Islet of Langerhans (tissue), 1 donor: ENCODE results near the gene PAXIP1.

ENCODE experiments used
- FAIRE-seq: peaks from one replicate; lab custom pipeline; 2011; peaks lifted over from hg19 to GRCh38; lab: Jason Lieb, UNC

The PAXIP1 gene

DNA sequence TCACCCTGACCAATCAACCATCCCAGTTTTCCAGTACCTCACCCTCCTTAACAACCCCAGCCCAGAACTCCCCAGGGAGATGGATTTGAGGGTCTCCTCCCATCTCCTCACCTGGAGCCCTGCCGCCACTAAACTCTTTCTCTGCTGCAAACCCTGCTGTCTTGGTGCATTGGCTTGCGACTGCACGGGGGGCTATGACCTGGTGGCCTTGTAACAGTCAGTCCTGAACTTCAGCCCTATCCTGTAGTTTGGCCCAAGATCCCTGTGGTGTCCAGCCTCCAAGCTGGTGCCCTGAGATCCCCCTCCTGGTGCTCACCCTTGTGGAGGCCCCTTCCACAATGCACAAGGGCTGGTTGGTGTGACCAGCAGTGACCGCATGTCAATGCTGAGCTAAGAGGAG lies 91.9 kb downstream of the PAXIP1 start:
- no peak for FAIRE-seq

DNA sequence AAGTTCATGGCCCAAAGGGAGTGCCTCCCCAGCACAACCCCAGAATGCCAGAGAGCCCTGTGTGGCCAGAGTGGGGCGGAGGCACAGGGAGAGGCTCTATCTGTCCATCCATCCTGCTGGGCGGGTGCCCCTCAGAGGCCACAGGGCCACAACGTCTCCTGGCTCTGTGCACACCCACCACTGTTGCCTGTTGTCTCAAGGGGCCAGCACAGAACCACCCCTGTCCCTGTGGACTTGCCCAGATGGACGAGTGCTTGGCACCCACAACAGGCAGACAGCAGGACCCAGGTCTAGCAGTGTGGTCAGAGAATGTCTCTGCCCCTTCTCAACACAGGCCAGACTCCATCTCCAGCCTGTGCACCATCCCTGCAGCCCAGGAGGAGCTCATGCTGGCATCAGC lies 92.8 kb downstream of the PAXIP1 start:
- FAIRE-seq: no peak

DNA sequence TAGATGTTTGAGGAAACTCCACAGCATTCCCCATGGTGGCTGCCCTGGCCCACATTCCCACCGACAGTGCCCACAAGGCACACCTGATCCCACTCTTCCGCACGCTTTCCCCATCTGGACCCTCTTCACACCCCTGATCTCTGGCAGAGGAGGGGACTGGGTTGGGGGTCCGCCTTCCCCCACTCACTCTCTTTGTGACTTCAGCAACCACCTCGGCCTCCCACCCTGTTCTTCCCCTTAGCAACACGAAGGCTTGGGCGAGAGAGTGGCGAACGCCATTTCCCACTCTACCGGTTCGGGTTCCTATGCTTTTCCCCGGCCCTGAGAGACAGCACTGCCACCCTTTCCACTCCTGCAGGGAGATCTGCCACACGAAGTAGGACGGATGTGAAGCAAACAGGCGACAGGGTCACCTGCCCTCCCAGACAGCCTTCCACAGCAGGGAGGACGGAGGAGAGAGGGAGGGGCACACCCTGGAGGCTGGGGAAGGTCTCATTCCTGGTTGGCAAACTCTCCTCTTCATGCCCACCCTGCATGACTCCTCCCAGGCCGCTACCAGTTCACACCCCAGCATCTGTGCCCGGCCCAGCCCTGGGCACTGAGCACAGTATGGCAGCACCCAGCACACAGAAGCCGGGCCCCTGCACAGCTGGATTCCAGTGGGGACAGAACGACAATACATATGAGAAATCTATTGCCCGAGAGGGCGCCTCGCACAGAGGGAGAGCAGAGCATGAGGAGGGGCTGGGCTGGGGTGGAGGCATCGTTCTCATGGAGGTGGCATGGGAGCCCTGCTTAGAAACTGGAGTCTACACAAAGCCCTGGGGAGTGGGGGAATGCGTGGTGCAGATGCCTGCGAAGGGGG lies 93.5 kb downstream of the PAXIP1 start:
- FAIRE-seq: no peak

DNA sequence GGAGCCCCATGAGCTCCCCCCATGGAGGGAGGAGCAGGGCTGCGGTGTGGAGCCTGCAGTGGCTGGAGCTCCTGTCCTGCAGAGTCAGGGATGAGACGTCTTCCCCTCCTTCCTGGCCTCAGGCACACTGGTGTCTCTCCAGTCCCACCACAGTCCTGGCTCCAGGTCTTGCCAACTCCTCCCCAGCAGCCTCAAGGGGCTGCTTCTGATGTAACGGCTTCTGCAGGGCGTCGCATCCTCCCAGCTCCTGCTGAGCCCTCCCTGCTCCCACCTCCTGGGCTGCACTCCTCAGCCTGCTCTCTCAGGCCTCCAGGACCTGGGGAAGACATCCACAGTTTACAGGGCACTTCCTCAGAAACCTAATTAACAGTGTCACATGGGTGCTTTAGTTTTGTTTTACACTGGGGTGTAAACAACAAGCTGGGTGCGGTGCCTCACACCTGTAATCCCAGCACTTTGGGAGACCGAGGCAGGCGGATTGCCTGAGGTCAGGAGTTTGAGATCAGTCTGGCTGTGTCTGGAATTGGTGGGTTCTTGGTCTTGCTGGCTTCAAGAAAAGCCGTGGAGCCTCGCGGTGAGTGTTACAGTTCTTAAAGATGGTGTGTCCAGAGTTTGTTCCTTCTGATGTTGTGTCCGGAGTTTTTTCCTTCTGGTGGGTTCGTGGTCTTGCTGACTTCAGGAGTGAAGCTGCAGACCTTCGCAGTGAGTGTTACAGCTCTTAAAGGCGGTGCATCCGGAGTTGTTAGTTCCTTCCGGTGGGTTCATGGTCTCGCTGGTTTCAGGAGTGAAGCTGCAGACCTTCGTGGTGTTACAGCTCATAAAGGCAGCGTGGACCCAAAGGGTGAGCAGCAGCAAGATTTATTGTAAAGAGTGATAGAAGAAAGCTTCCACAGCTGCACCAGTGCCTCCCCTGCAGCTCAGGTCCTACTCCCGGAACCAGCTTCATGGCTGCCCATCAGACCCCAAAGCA lies 95.0 kb downstream of the PAXIP1 start:
- no peak for FAIRE-seq

DNA sequence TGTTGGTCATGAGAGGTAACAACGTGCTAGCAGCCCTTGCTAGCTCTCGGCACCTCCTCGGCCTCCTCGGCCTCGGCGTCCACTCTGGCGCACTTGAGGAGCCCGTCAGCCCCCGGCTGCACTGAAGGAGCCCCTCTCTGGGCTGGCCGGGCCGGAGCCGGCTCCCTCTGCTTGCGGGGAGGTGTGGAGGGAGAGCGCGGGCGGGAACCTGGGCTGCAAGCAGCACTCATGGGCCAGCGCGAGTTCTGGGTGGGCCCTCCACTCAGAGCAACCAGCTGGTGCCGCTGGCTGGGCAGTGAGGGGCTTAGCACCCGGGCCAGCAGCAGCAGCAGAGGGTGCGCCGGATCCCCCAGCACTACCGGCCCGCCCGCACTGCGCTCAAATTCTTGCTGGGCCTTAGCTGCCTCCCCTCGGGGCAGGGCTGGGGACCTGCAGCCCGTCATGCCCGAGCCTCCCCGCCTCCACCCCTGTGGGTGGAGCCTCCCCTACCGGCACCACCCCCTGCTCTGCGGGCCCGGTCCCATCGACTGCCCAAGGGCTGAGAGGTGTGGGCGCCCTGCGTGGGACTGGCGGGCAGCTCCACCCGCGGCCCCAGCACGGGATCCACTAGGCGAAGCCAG lies 96.1 kb downstream of the PAXIP1 start:
- no peak for FAIRE-seq

DNA sequence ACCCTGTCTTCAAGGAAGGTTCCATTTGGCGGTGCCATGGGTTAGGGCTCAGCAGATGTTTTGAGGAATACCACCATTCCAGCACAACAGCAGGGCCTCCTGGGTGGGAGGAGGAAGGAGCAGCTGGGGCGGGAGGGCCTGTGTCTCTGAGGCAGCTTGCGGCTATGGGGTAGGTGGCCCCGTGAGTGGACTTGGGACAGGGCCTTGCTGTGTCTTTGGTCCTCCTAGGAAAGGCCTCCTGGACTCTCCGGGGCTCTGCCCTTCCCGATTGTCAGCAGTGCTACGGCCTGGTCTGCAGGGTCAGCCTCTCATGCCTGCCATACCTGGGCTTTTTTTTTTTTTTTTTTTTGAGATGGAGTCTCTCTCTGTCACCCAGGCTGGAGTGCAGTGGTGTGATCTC lies 96.7 kb downstream of the PAXIP1 start:
- no peak for FAIRE-seq

DNA sequence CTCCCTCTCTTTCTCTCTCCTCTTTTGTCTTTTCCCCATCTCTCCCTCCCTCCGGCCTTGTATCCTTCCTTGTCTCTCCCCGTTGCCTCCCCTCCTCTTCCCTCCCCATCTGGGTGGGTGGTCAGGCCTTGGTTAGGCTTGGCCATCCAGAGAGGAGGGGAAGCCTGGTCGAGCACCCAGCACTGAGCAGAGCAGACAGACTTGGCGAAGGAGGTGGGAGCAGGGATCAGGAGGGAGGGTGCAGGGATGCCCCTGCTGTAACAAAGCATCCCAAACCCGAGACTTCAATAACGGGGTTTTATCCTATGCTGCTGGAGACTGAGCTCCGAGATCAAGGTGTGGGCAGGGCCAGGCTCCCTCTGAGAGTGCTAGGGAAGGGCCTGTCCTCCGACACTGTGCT lies 97.3 kb downstream of the PAXIP1 start:
- no peak for FAIRE-seq

DNA sequence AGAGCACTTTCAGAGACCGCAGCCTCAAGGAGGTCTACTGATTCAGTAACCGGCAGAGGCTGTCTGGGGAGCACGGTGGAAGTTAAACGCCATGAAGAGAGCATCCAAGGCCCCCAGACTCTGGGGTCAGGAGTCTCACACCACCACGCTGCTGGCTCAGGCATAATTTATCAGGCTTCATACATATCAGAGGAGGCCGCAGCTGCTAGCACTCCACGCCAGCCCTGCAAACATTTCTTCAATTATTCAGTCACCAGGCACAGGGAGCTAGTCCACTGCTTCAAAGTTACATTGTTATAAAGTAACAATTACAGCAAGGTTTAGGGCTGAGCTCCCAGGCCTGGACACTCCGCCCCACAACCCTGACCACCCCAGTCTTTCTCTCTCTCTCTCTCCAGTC lies 97.8 kb downstream of the PAXIP1 start:
- no peak for FAIRE-seq

DNA sequence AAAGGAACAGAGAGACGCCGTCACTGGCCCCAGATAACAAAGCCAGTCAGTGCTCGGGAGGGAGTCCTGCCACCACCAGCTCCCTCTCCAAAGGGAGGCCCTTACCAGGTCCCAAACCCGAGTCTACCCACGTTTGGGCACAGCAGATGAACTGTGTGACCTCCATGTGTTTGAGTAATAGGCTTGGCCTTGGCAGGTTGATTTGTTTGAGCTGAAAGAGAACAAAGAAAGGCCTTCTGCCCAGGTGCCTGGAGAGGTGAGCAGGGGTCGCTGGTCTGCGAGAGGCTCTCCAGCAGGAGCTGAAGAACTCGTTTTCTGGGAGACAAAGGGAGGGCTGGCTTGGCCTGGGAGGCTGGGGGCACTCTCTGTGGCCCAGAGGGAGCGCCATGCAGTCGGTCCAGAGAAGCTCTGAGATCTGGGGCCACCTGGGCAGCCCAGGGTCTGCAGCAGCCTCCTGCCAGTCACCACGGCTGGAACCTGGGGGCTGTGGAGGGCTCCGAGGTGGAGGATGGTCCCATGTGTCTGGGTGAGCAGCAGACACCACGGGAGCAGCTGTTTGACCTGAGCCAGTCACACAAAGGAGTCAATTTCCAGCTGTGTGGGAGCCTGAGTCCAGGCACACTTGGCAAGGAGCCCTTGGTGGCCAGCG lies 99.7 kb downstream of the PAXIP1 start:
- FAIRE-seq: no peak

DNA sequence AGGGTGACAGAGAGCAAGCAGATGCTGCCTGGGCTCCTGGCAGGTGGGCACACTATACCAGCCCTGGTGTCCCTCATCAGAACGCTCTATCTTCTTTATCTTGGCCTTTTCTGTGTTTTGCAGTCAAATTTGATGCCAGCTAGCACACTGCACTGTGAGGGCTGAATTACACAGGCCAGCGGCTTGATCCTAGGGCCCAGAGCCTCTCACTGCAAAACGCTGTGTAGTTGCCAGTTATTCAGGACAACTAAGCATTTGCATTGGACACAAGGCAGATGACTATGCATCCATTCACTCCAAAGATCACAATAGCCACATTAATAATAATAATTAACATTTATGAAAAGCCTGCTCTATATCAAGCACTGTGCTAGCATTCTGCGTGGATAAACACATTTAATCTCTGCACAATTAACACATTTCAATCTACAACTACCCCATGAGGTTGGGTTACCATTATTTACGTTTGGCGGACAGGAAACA lies 100.3 kb downstream of the PAXIP1 start:
- FAIRE-seq: no peak

DNA sequence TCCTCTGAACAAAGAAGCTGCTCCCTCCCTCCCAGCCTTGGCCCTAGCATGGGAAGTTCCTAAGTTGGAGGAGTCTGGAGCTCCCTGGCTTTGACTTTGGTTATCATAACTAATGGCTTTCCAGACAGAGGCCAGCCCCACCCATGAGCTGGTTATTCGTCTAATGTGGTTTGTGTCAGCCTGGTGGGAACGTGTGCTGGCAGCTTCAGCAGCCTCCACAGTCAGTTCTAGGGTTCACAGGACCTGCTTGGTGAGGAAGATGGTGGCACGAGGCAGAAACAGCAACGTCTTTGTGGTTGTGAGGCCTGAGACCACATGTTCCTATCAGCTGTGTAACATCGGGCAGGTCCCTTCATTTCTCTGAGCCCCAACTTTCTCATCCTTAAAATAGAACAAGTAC lies 103.1 kb downstream of the PAXIP1 start:
- no peak for FAIRE-seq

DNA sequence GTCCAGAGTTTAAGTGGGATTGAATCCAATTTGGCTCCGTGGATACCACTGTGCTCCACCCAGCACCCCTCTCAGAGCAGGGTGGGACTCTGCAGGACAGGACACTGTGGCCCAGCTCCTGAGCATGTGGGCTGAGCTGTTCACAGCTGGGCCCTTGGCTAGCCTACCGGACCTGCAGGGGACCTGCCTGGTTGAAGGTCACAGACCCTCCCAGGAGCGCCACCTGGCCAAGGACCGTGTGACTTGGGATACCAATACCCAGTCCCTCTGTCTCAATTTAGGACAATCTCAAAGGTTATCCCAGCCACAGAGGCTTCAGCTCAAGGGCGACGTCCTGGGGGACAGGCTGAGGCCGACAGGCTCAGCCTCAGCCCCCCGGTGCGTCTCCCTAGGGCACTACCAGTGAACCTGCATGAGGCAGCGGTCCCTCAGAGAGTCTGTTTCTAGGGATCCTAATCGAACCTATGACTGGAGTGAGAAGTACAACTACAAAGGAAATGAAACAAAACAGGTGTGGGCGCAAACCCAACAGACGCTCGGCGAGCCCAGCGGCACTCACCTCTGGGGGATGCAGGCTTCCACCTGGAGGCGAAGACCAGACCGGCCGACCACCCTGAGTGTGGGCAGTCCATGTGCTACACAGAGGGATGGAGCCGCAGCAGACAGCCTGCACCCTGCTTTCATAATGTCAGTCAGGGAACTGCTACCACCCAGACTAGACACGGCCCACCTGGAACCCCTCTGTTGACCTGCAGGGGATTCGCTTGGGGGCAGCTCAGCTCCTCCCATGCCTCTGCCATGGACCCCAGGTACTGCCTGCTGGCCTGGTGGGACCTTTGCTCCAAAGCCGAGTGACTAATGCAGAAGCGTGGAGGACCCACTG lies 103.7 kb downstream of the PAXIP1 start:
- FAIRE-seq: no peak

DNA sequence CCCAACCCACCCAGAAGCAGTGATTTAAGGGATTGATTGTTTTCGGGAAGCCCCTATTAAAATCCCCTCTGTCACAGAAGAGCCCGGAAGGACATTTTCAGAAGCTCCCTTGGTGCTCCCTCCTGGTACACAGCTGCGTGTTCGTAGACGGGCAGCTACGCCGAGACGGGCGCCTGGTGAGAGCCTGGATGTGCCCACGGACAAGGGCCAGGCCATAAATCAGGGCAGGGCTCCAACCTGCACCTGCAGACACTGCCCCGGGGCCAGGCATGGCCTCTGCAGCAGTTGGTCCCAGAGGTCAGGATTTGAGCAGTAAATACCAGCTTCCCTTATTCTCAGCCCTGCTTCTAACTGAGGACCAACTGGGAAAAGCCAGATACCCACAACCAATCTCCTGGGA lies 106.8 kb downstream of the PAXIP1 start:
- no peak for FAIRE-seq
